Uterus (tissue), 2 donors: ENCODE measurements around the gene CBFB.

Source experiments
- CTCF ChIP-seq, 4 experiments: fragments of 200-600 bp in 2 of 4; fragments of 450-650 bp in 2 of 4; sonication (generic) in 2 of 4; IDR thresholded peaks; one replicate each; pipeline ENCODE4 v1.5.1; 2016 to 2019; ENCODE audit warnings: antibody characterized with exemption in 4 of 4, mild to moderate bottlenecking in 2 of 4, moderate library complexity in 1 of 4
- POLR2A ChIP-seq, 2 donors: fragments of 450-650 bp; IDR thresholded peaks; one replicate each; pipeline ENCODE4 v1.6.1; 2016; ENCODE audit warnings: antibody characterized with exemption in 2 of 2, mild to moderate bottlenecking in 1 of 2, moderate library complexity in 1 of 2

DNA sequence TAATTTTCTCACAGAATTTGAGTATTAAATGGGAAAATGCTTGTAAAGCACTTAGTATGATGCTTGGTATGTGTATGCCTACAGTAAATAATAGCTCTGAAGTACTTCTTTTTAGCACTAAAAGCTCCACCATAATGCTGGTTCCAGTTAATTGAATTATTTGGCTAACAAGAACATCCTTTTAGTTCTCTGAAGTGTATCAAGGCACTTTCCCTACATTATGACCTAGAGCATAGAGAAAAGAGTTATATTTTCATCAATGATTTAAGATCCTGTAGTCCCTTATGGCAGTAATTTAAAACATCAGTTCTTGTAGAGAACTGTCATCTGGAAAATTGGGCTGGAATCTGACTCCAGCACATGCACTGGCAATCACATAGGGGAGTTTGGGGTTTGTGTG lies 58.9 kb downstream of the CBFB start:
- TF ChIP-seq CTCF (IDR thresholded peaks at IDR 0.05) (no peak), POLR2A (IDR thresholded peaks at IDR 0.05) (no peak)
